Mucosa of rectum (tissue), 2 donors: Measurements from ENCODE around the gene ZBTB7C.

Experiments
- H3K27ac ChIP-seq, 2 donors: one replicate each; pipeline ENCODE4 v1.7.0; 2013; ENCODE audit warnings: inconsistent platforms in 2 of 2, low read depth in 2 of 2, low read length in 2 of 2
- H3K27me3 ChIP-seq, 2 donors: one replicate each; pipeline ENCODE4 v1.7.0; 2013; ENCODE audit warnings: low read length in 2 of 2; ENCODE audit not compliant: control insufficient read depth in 2 of 2, insufficient read depth in 2 of 2
- H3K36me3 ChIP-seq, 2 donors: one replicate each; pipeline ENCODE4 v1.7.0; 2013; ENCODE audit warnings: low read length in 2 of 2; ENCODE audit not compliant: control insufficient read depth in 2 of 2, insufficient read depth in 2 of 2
- H3K4me1 ChIP-seq, 2 donors: one replicate each; pipeline ENCODE4 v1.7.0; 2013; ENCODE audit warnings: low read length in 2 of 2, mild to moderate bottlenecking in 1 of 2; ENCODE audit not compliant: control insufficient read depth in 2 of 2, insufficient read depth in 2 of 2
- H3K4me3 ChIP-seq, 2 donors: one replicate each; pipeline ENCODE4 v1.7.0; 2013; ENCODE audit warnings: low read length in 2 of 2
- H3K9ac ChIP-seq, 2 donors: one replicate each; pipeline ENCODE4 v1.7.0; 2013; ENCODE audit warnings: low read length in 2 of 2, low read depth in 1 of 2, mild to moderate bottlenecking in 1 of 2
- H3K9me3 ChIP-seq, 2 donors: one replicate each; pipeline ENCODE4 v1.7.0; 2013; ENCODE audit warnings: low read length in 2 of 2; ENCODE audit not compliant: control insufficient read depth in 2 of 2
- donor health status: healthy.
- donor health status: Normal muscosa, but diverticular disease.

ZBTB7C gene

GRCh38 chr18:48404716-48405507, 4.3 kb downstream of the ZBTB7C start:
- peaks cover 32% of the 10 kb centered on the region in 2 donors for H3K27me3 ChIP-seq
- no peak overlapping the region for H3K27ac ChIP-seq
- no peak overlapping the region for H3K4me3 ChIP-seq
- no peaks in the 10 kb centered on the region for H3K4me1 ChIP-seq
- no peaks in the 10 kb centered on the region for H3K9me3 ChIP-seq
- no peak overlapping the region for H3K9ac ChIP-seq
- H3K36me3 ChIP-seq: no peaks in the 10 kb centered on the region

- Histone ChIP-seq H3K27me3 (peaks cover 26 to 34% of the 10 kb centered on the region in 2 donors), H3K36me3 (no peaks in the 10 kb centered on the region), H3K27ac (no peak overlapping the region), H3K9ac (no peak overlapping the region), H3K9me3 (no peaks in the 10 kb centered on the region), H3K4me1 (no peaks in the 10 kb centered on the region), H3K4me3 (no peak overlapping the region)
These were observed 6.2 kb downstream of the ZBTB7C start for GRCh38 chr18:48402953-48403352.

- Histone ChIP-seq H3K27me3 (peaks cover 0 to 14% of the 10 kb centered on the region in 2 donors), H3K27ac (no peak overlapping the region), H3K36me3 (no peaks in the 10 kb centered on the region), H3K9me3 (no peaks in the 10 kb centered on the region), H3K4me3 (no peak overlapping the region), H3K4me1 (no peaks in the 10 kb centered on the region), H3K9ac (no peak overlapping the region)
These were observed 9.7 kb downstream of the ZBTB7C start for GRCh38 chr18:48399303-48400075.

- Histone ChIP-seq H3K27ac (no peak overlapping the region), H3K9ac (no peak overlapping the region), H3K9me3 (no peaks in the 10 kb centered on the region), H3K27me3 (peaks cover 0 to 10% of the 10 kb centered on the region in 2 donors), H3K4me1 (no peaks in the 10 kb centered on the region), H3K4me3 (no peak overlapping the region), H3K36me3 (no peaks in the 10 kb centered on the region)
These were observed 11.1 kb downstream of the ZBTB7C start for GRCh38 chr18:48398074-48398473.

GRCh38 chr18:48397021-48397420, 12.2 kb downstream of the ZBTB7C start:
- no peaks in the 10 kb centered on the region for H3K4me1 ChIP-seq
- H3K9me3 ChIP-seq: no peaks in the 10 kb centered on the region
- no peak overlapping the region for H3K4me3 ChIP-seq
- H3K36me3 ChIP-seq: no peaks in the 10 kb centered on the region
- no peak overlapping the region for H3K27ac ChIP-seq
- peaks cover 0 to 9% of the 10 kb centered on the region in 2 donors for H3K27me3 ChIP-seq
- H3K9ac ChIP-seq: no peak overlapping the region

- Histone ChIP-seq H3K9ac (no peak overlapping the region), H3K4me3 (no peak overlapping the region), H3K9me3 (no peaks in the 10 kb centered on the region), H3K36me3 (no peaks in the 10 kb centered on the region), H3K27me3 (peaks cover 0 to 9% of the 10 kb centered on the region in 2 donors), H3K4me1 (no peaks in the 10 kb centered on the region), H3K27ac (no peak overlapping the region)
These were observed 12.6 kb downstream of the ZBTB7C start for GRCh38 chr18:48396561-48396960.

- Histone ChIP-seq H3K27me3 (peaks cover 0 to 9% of the 10 kb centered on the region in 2 donors), H3K4me3 (no peak overlapping the region), H3K27ac (no peak overlapping the region), H3K4me1 (no peaks in the 10 kb centered on the region), H3K9me3 (no peaks in the 10 kb centered on the region), H3K36me3 (no peaks in the 10 kb centered on the region), H3K9ac (no peak overlapping the region)
These were observed 13.5 kb downstream of the ZBTB7C start for GRCh38 chr18:48395646-48396045.

- Histone ChIP-seq H3K9me3 (no peaks in the 10 kb centered on the region), H3K9ac (no peak overlapping the region), H3K27ac (no peak overlapping the region), H3K27me3 (peaks cover 0 to 9% of the 10 kb centered on the region in 2 donors), H3K4me1 (no peaks in the 10 kb centered on the region), H3K4me3 (no peak overlapping the region), H3K36me3 (no peaks in the 10 kb centered on the region)
These were observed 15.0 kb downstream of the ZBTB7C start for GRCh38 chr18:48394176-48394575.

GRCh38 chr18:48393776-48394175, 15.4 kb downstream of the ZBTB7C start:
- Histone ChIP-seq H3K27ac (no peak overlapping the region), H3K9ac (no peak overlapping the region), H3K4me3 (no peak overlapping the region), H3K27me3 (peaks cover 0 to 9% of the 10 kb centered on the region in 2 donors), H3K9me3 (no peaks in the 10 kb centered on the region), H3K36me3 (no peaks in the 10 kb centered on the region), H3K4me1 (no peaks in the 10 kb centered on the region)

- Histone ChIP-seq H3K9me3 (no peaks in the 10 kb centered on the region), H3K27ac (no peak overlapping the region), H3K4me3 (no peak overlapping the region), H3K27me3 (peaks cover 0 to 7% of the 10 kb centered on the region in 2 donors), H3K4me1 (no peaks in the 10 kb centered on the region), H3K9ac (no peak overlapping the region), H3K36me3 (no peaks in the 10 kb centered on the region)
These were observed 16.0 kb downstream of the ZBTB7C start for GRCh38 chr18:48393170-48393569.
